ENCODE measurements around the gene ORM1. TPM values are rescaled to one million over a fixed set of nuclear protein-coding genes. Genes with fewer than 3 reads are reported as not detected.

Gene ORM1
- total and polyA plus RNA-seq, 2 donors (not counting 3 experiments of a cell fraction or from before 2014, with no cell fraction given) = not detected

DNA sequence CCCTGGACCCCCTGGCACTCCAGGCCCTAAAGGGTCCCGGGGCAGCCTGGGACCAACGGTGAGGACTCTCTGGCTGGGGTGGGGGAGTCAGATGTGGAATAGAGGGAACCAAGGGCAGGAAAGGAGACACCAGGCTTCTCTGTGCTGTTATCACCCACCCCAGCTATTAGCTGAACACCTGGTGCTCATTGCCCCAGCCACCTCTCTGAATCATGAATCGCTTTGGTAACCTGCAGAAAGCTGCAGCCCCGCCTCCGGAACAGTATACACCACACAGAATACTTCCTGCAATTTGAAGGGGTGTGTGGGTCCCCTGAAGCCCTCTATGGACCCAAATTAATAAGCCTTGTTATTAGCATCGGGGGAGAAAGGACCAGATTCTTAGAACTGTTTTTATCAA, 40.4 kb upstream of the ORM1 start:
- Histone ChIP-seq H3K27ac (ENCODE audit: insufficient read depth, low read depth, low read length) (no peak overlapping the region), H3K4me3 (replicated peaks in 1 of 3; ENCODE audit: insufficient read depth in 1 of 3, low read depth in 1 of 3, low read length in 3 of 3) (no peak overlapping the region), H3K9me1 (replicated peaks; ENCODE audit: control insufficient read depth, extremely low read depth, insufficient read depth, low read length) (no peaks in the 10 kb centered on the region), H2AFZ (ENCODE audit: low read depth, low read length) (no peak overlapping the region), H3K36me3 (ENCODE audit: control insufficient read depth in 2 of 2, extremely low read depth in 1 of 2, insufficient read depth in 2 of 2, low read length in 2 of 2) (peaks cover 0 to 2% of the 10 kb centered on the region in 2 experiments), H4K20me1 (replicated peaks; ENCODE audit: control insufficient read depth, extremely low read depth, insufficient read depth, low read length) (no peaks in the 10 kb centered on the region), H3K79me2 (ENCODE audit: control insufficient read depth, insufficient read depth, low read length) (no peaks in the 10 kb centered on the region), H3K4me1 (ENCODE audit: control insufficient read depth, extremely low read depth, insufficient read depth, low read length) (peaks cover 2% of the 10 kb centered on the region), H3K27me3 (ENCODE audit: control insufficient read depth in 2 of 2, insufficient read depth in 2 of 2, low read length in 2 of 2) (no peaks in the 10 kb centered on the region), H3K4me2 (ENCODE audit: insufficient read depth, low read length) (no peak overlapping the region), H3K9me3 (replicated peaks; ENCODE audit: control insufficient read depth, insufficient read depth, low read length) (no peaks in the 10 kb centered on the region), H3K9ac (replicated peaks; ENCODE audit: extremely low read depth, insufficient read depth, low read length) (no peak overlapping the region)
- intact Hi-C loops (cut with micrococcal nuclease) (no loop called here), dilution Hi-C loops (cut with MboI; ENCODE audit: extremely low pct_ligation_motif_present, low sequenced_read_pairs) (loop anchor here (25.0 kb wide), 1 partner anchor 195 kb away; the partner anchor contains the start of genes AMBP and KIF12)
- no peak for TF ChIP-seq POLR2A (IDR thresholded peaks at IDR 0.05; ENCODE audit: low read depth, low read length)
- TF ChIP-seq EZH2 (IDR thresholded peaks at IDR 0.05; ENCODE audit: borderline replicate concordance, low read depth, low read length, severe bottlenecking) = no peak
- TF ChIP-seq MYC (IDR thresholded peaks at IDR 0.05; ENCODE audit: low read depth, low read length) = no peak
- no peak for TF ChIP-seq POLR2AphosphoS5 (IDR thresholded peaks at IDR 0.05; ENCODE audit: insufficient read depth, low read depth, low read length)
- no peak for TF ChIP-seq GATA2 (IDR thresholded peaks at IDR 0.05; ENCODE audit: insufficient read depth, insufficient read length, low read depth, low read length)
- TF ChIP-seq JUN (IDR thresholded peaks at IDR 0.05; ENCODE audit: borderline replicate concordance, insufficient read depth, insufficient read length, low read depth) = no peak
- TF ChIP-seq, protein P1, sequence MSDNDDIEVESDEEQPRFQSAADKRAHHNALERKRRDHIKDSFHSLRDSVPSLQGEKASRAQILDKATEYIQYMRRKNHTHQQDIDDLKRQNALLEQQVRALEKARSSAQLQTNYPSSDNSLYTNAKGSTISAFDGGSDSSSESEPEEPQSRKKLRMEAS (IDR thresholded peaks at IDR 0.05; ENCODE audit: insufficient read depth, insufficient read length) = no peak
- no peak for TF ChIP-seq FOS (IDR thresholded peaks at IDR 0.05; ENCODE audit: borderline replicate concordance, insufficient read depth, low read length)
- TF ChIP-seq, protein P2, sequence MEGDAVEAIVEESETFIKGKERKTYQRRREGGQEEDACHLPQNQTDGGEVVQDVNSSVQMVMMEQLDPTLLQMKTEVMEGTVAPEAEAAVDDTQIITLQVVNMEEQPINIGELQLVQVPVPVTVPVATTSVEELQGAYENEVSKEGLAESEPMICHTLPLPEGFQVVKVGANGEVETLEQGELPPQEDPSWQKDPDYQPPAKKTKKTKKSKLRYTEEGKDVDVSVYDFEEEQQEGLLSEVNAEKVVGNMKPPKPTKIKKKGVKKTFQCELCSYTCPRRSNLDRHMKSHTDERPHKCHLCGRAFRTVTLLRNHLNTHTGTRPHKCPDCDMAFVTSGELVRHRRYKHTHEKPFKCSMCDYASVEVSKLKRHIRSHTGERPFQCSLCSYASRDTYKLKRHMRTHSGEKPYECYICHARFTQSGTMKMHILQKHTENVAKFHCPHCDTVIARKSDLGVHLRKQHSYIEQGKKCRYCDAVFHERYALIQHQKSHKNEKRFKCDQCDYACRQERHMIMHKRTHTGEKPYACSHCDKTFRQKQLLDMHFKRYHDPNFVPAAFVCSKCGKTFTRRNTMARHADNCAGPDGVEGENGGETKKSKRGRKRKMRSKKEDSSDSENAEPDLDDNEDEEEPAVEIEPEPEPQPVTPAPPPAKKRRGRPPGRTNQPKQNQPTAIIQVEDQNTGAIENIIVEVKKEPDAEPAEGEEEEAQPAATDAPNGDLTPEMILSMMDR (IDR thresholded peaks at IDR 0.05; ENCODE audit: extremely low read depth in 1 of 2, insufficient read depth in 1 of 2, low read depth in 1 of 2, low read length in 2 of 2) = no peak
- no peak for DNase-seq (ENCODE audit: low read depth, low spot score)
- ChIA-PET POLR2A (no interaction called here), CTCF (interaction anchor here (1.3 to 1.4 kb wide), 2 partner anchors 175 to 200 kb away, joined by 4 to 7 read pairs; no protein-coding TSS in a partner anchor)
- FAIRE-seq = no peak
- BruUV-seq (replicated peaks) = no TSS peak
